PFSK-1 (cell line): ENCODE measurements around the gene FAM234A.

ENCODE experiments used
- POLR2AphosphoS5 ChIP-seq: IDR thresholded peaks from 2 replicates; pipeline ENCODE4 v1.6.1; 2012; ENCODE audit warnings: low read depth, mild to moderate bottlenecking, control low read depth, low read length, moderate library complexity
- SIN3A ChIP-seq: IDR thresholded peaks from 2 replicates; pipeline ENCODE4 v1.6.1; 2012; ENCODE audit warnings: mild to moderate bottlenecking, low read length, moderate library complexity, borderline replicate concordance; ENCODE audit not compliant: insufficient read depth
- TAF1 ChIP-seq: IDR thresholded peaks from 2 replicates; pipeline ENCODE4 v1.6.1; 2012; ENCODE audit warnings: low read length, control low read depth, borderline replicate concordance; ENCODE audit not compliant: insufficient read depth

DNA sequence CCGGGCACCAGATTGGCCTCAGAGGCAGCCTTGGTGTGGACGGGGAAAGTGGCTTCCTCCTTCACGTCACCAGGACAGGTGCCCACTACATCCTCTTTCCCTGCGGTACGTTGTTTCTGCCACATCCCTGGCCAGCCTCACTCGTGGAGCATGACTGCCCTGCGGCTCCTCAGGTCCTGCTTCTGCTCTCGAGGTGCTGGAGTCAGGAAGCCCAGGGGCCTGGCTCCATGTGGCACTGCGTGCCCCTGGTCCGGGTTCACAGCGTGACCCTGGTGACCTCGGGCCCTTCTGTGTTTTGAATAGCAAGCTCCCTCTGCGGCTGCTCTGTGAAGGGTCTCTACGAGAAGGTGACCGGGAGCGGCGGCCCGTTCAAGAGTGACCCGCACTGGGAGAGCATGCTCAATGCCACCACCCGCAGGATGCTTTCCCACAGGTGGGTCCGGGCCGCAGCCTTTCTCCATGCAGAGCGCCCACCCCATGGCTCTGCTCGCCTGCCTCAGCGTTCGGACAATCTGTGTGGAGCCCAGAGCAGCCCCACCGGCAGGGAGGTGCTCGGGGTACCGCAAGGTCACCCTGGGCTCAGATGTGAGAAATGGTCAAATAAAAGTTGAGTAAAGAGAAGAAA lies 27.6 kb downstream of the FAM234A start:
- no peak for TF ChIP-seq POLR2AphosphoS5
- TF ChIP-seq SIN3A: no peak
- TF ChIP-seq TAF1: no peak
